A549 (cell line): ENCODE measurements around the gene CMTM4. TPM values are rescaled to one million over a fixed set of nuclear protein-coding genes. Genes with fewer than 3 reads are reported as not detected.

ENCODE experiments used
- ATAC-seq, 2 experiments: fragments of 200-7000 bp in 1 of 2; fragments of >200 bp in 1 of 2; cut with Nextera tagmentation in 1 of 2; cut with Tn5 transposase in 1 of 2; 3 replicates each; pipeline versions ENCODE4 v1.8.0 to v1.9.1; 2018 to 2020; ENCODE audit warnings: mild to moderate bottlenecking in 1 of 2, moderate library complexity in 1 of 2
- CTCF ChIA-PET: fragments of 300-600 bp; sonication (Branson Sonifier 250); formaldehyde crosslinking; extraction: SDS; loops from one replicate; lab custom pipeline; 2021; ENCODE audit warnings: antibody characterized with exemption, inconsistent platforms; lab: Yijun Ruan, JAX
- POLR2A ChIA-PET: fragments of 350-600 bp; formaldehyde crosslinking; extraction: SDS; loops from one replicate; lab custom pipeline; 2021; ENCODE audit warnings: antibody characterized with exemption, inconsistent platforms; lab: Yijun Ruan, JAX
- DNase-seq, 2 experiments: peaks; one replicate each; pipeline versions ENCODE4 v3.0.0 to v3.0.0-alpha.2; 2011 to 2016; ENCODE audit warnings: low read depth in 1 of 2, low spot score in 1 of 2
- FAIRE-seq: peaks from 2 replicates; lab custom pipeline; 2011; peaks lifted over from hg19 to GRCh38; lab: Jason Lieb, UNC
- H3K27ac ChIP-seq, 2 experiments: fragments of >200 bp; sonication (Bioruptor Twin); formaldehyde crosslinking; 3 replicates each; pipeline ENCODE4 v1.5.1; 2016 to 2017
- H3K4me1 ChIP-seq: fragments of >200 bp; sonication (Bioruptor Twin); formaldehyde crosslinking; 3 replicates; pipeline ENCODE4 v1.6.1; 2016
- H3K4me2 ChIP-seq: fragments of >200 bp; sonication (Bioruptor Twin); formaldehyde crosslinking; 3 replicates; pipeline ENCODE4 v1.6.1; 2016
- H3K4me3 ChIP-seq: fragments of >200 bp; sonication (Bioruptor Twin); formaldehyde crosslinking; 3 replicates; pipeline ENCODE4 v1.5.1; 2016
- H3K9me3 ChIP-seq: fragments of >200 bp; sonication (Bioruptor Twin); formaldehyde crosslinking; 3 replicates; pipeline ENCODE4 v1.6.1; 2016
- BCL3 ChIP-seq: fragments of >200 bp; sonication (Bioruptor Twin); formaldehyde crosslinking; IDR thresholded peaks from 3 replicates; pipeline ENCODE4 v1.6.1; 2016
- BHLHE40 ChIP-seq: IDR thresholded peaks from 2 replicates; pipeline ENCODE4 v1.6.1; 2012; ENCODE audit warnings: low read depth, low read length, inconsistent platforms
- CBX8 ChIP-seq: fragments of 200-600 bp; sonication (generic); IDR thresholded peaks from 2 replicates; pipeline ENCODE4 v1.6.1; 2016
- CHD2 ChIP-seq: fragments of 150-350 bp; IDR thresholded peaks from 2 replicates; pipeline ENCODE4 v1.6.1; 2014; ENCODE audit warnings: low read length; ENCODE audit not compliant: partially characterized antibody
- CHD4 ChIP-seq: fragments of 200-600 bp; sonication (generic); IDR thresholded peaks from 2 replicates; pipeline ENCODE4 v1.6.1; 2016; ENCODE audit warnings: antibody characterized with exemption, mild to moderate bottlenecking, borderline replicate concordance
- E2F6 ChIP-seq: IDR thresholded peaks from 2 replicates; pipeline ENCODE4 v1.6.1; 2012; ENCODE audit warnings: low read depth, borderline replicate concordance
- EHMT2 ChIP-seq: fragments of 200-600 bp; sonication (generic); IDR thresholded peaks from 2 replicates; pipeline ENCODE4 v1.6.1; 2016; ENCODE audit warnings: antibody characterized with exemption, low read depth, mild to moderate bottlenecking, moderate library complexity
- FOSB ChIP-seq: fragments of 250-450 bp; sonication (Bioruptor Pico); IDR thresholded peaks from 2 replicates; pipeline ENCODE4 v1.5.0; 2020; ENCODE audit warnings: mild to moderate bottlenecking, moderate library complexity
- FOSL2 ChIP-seq, 2 experiments: fragments of 450-650 bp in 1 of 2; fragments of >200 bp in 1 of 2; sonication (Bioruptor Twin) in 1 of 2; formaldehyde crosslinking; IDR thresholded peaks; 2 replicates each; pipeline versions ENCODE4 v1.5.0 to v1.6.1; 2016 to 2020; ENCODE audit warnings: mild to moderate bottlenecking in 1 of 2, moderate library complexity in 1 of 2
- HDAC2 ChIP-seq: fragments of 200-600 bp; sonication (generic); IDR thresholded peaks from 2 replicates; pipeline ENCODE4 v1.6.1; 2016
- HEYL ChIP-seq: fragments of 250-450 bp; sonication (Bioruptor Pico); IDR thresholded peaks from 2 replicates; pipeline ENCODE4 v1.8.0; 2021; ENCODE audit warnings: mild to moderate bottlenecking, moderate library complexity
- HOXA7 ChIP-seq: fragments of 250-450 bp; sonication (Bioruptor Pico); IDR thresholded peaks from 2 replicates; pipeline ENCODE4 v1.5.0; 2020; ENCODE audit warnings: mild to moderate bottlenecking, moderate library complexity
- HOXB5 ChIP-seq: fragments of 250-450 bp; sonication (Bioruptor Pico); IDR thresholded peaks from 2 replicates; pipeline ENCODE4 v1.5.0; 2020; ENCODE audit warnings: mild to moderate bottlenecking, moderate library complexity
- JUN ChIP-seq, 2 experiments: fragments of >200 bp; sonication (Bioruptor Twin); formaldehyde crosslinking; IDR thresholded peaks; 2 replicates in 1 of 2; 3 replicates in 1 of 2; pipeline ENCODE4 v1.6.1; 2016 to 2017
- KDM1A ChIP-seq: fragments of 200-600 bp; sonication (generic); IDR thresholded peaks from 2 replicates; pipeline ENCODE4 v1.6.1; 2016; ENCODE audit warnings: low read depth, mild to moderate bottlenecking
- MAFK ChIP-seq: fragments of 450-650 bp; IDR thresholded peaks from 2 replicates; pipeline ENCODE4 v1.6.1; 2014; ENCODE audit not compliant: partially characterized antibody
- MAZ ChIP-seq: fragments of 150-350 bp; IDR thresholded peaks from 2 replicates; pipeline ENCODE4 v1.6.1; 2014; ENCODE audit warnings: antibody characterized with exemption, low read depth, low read length, borderline replicate concordance
- NFE2L2 ChIP-seq: fragments of 150-350 bp; conservative IDR thresholded peaks from 2 replicates; pipeline ENCODE4 v1.6.1; 2014; ENCODE audit warnings: low read length
- NPAS2 ChIP-seq: fragments of 250-450 bp; sonication (Bioruptor Pico); IDR thresholded peaks from 2 replicates; pipeline ENCODE4 v1.8.0; 2022; ENCODE audit warnings: mild to moderate bottlenecking, moderate library complexity, borderline replicate concordance
- NR3C1 ChIP-seq: fragments of >200 bp; sonication (Bioruptor Twin); formaldehyde crosslinking; IDR thresholded peaks from 3 replicates; pipeline ENCODE4 v1.6.1; 2017
- PHF8 ChIP-seq: fragments of 200-600 bp; sonication (generic); IDR thresholded peaks from 2 replicates; pipeline ENCODE4 v1.6.1; 2016; ENCODE audit warnings: low read depth, mild to moderate bottlenecking, antibody characterized with exemption, moderate library complexity, borderline replicate concordance
- POLR2A ChIP-seq: IDR thresholded peaks from 2 replicates; pipeline ENCODE4 v1.6.1; 2012; ENCODE audit warnings: mild to moderate bottlenecking, low read length
- SMC3 ChIP-seq: fragments of >200 bp; sonication (Bioruptor Twin); formaldehyde crosslinking; IDR thresholded peaks from 3 replicates; pipeline ENCODE4 v1.6.1; 2018; ENCODE audit warnings: inconsistent platforms
- SREBF2 ChIP-seq: fragments of 450-650 bp; IDR thresholded peaks from 2 replicates; pipeline ENCODE4 v1.6.1; 2014; ENCODE audit warnings: mild to moderate bottlenecking, moderate library complexity
- TFCP2L1 ChIP-seq: fragments of 250-450 bp; sonication (Bioruptor Pico); IDR thresholded peaks from 2 replicates; pipeline ENCODE4 v1.5.0; 2021; ENCODE audit warnings: mild to moderate bottlenecking
- TP53 ChIP-seq: fragments of 250-450 bp; sonication (Bioruptor Pico); IDR thresholded peaks from 2 replicates; pipeline ENCODE4 v1.5.0; 2021; ENCODE audit warnings: mild to moderate bottlenecking, moderate library complexity
- ZC3H11A ChIP-seq: fragments of 450-650 bp; IDR thresholded peaks from 2 replicates; pipeline ENCODE4 v1.6.1; 2014; ENCODE audit warnings: antibody characterized with exemption, mild to moderate bottlenecking
- WGBS: methylation state at CpG from one replicate; pipeline ENCODE4 v1.1.6; 2017; ENCODE audit errors: missing lambda C conversion rate; 5-methylcytosine and 5-hydroxymethylcytosine counted together
- polyA plus RNA-seq, 4 experiments: library from polyadenylated mRNA; depleted of rRNA in 3 of 4; stranded (reverse); fragments of >200 nt; fragmentation: RNase III in 1 of 4; extraction: RNeasy Plus Mini Kit Qiagen cat#74134 plus additional on column Dnase treatment in 1 of 4; gene quantifications; 2 replicates in 3 of 4; 3 replicates in 1 of 4; pipeline ENCODE4 v1.2.3, GENCODE V29; 2011 to 2017

Gene CMTM4
- polyA plus RNA-seq, 2 of the 4 experiments (the other 2 are of a cell fraction) = 24.8 to 58.6 TPM

GRCh38 chr16:66647866-66648265 is 48.7 kb downstream of the CMTM4 start:
- ATAC-seq (no peak), DNase-seq (no peak), FAIRE-seq (no peak)
- Histone ChIP-seq H3K27ac (no peak overlapping the region), H3K9me3 (no peaks in the 10 kb centered on the region), H3K4me2 (no peak overlapping the region), H3K4me1 (peaks cover 8% of the 10 kb centered on the region; the same call in 2 of the 3 replicates), H3K4me3 (no peak overlapping the region)
- POLR2A ChIA-PET = no interaction called here
- TF ChIP-seq HOXA7 (CRISPR knock-in tag) (no peak), CBX8 (no peak), NFE2L2 (no peak), BCL3 (no peak), SMC3 (no peak), CHD4 (no peak), ZC3H11A (no peak), TP53 (CRISPR knock-in tag) (no peak), HOXB5 (CRISPR knock-in tag) (no peak), KDM1A (no peak), EHMT2 (no peak)
- CTCF ChIA-PET = interaction anchor here (0.6 to 3.3 kb wide), 4 partner anchors 14 to 220 kb away, joined by 3 to 20 read pairs (median 7); no protein-coding TSS in a partner anchor
- 86% methylated on average over 1 of the region's 1 CpG for WGBS

- 97% methylated on average over 1 of the region's 1 CpG for WGBS
- H3K4me2 ChIP-seq = no peak overlapping the region
- no peaks in the 10 kb centered on the region for H3K4me1 ChIP-seq
- H3K4me3 ChIP-seq = no peak overlapping the region
- ChIA-PET CTCF (interaction anchor here (1.9 to 5.1 kb wide), 2 partner anchors 10 to 15 kb away, joined by 7 to 56 read pairs; no protein-coding TSS in a partner anchor), POLR2A (interaction anchor here (1.9 kb wide), 1 partner anchor 9 kb away, joined by 4 read pairs; no protein-coding TSS in a partner anchor)
- FAIRE-seq (no peak), ATAC-seq (no peak), DNase-seq (no peak)
- H3K9me3 ChIP-seq = no peaks in the 10 kb centered on the region
- H3K27ac ChIP-seq = no peak overlapping the region
- no peak for TF ChIP-seq PHF8
- no peak for TF ChIP-seq EHMT2
- no peak for TF ChIP-seq NPAS2 (CRISPR knock-in tag)
- TF ChIP-seq BHLHE40 = no peak
- no peak for TF ChIP-seq POLR2A
- TF ChIP-seq NR3C1 = no peak
- no peak for TF ChIP-seq JUN (IDR thresholded peaks at IDR 0.05)
- no peak for TF ChIP-seq HEYL (CRISPR knock-in tag)
- no peak for TF ChIP-seq SREBF2
- no peak for TF ChIP-seq HOXB5 (CRISPR knock-in tag)
Observed at GRCh38 chr16:66641387-66641786, 55.2 kb downstream of the CMTM4 start.

GRCh38 chr16:66640724-66641314 is 55.7 kb downstream of the CMTM4 start:
- H3K9me3 ChIP-seq = no peaks in the 10 kb centered on the region
- no peak overlapping the region for H3K4me3 ChIP-seq
- TF ChIP-seq POLR2A (no peak), TP53 (CRISPR knock-in tag) (no peak), JUN (IDR thresholded peaks at IDR 0.05) (no peak), CHD2 (no peak), NPAS2 (CRISPR knock-in tag) (no peak), TFCP2L1 (no peak), EHMT2 (no peak), MAZ (no peak), FOSL2 (IDR thresholded peaks at IDR 0.05) (no peak), FOSL2 (CRISPR knock-in tag; IDR thresholded peaks at IDR 0.05) (no peak), HDAC2 (no peak), E2F6 (no peak), FOSB (CRISPR knock-in tag) (no peak), MAFK (no peak)
- TF ChIP-seq, all 56 proteins: peak for 0
- ChIA-PET POLR2A (interaction anchor here (1.9 kb wide), 1 partner anchor 10 kb away, joined by 4 read pairs; no protein-coding TSS in a partner anchor), CTCF (interaction anchor here (1.9 to 5.1 kb wide), 2 partner anchors 10 to 15 kb away, joined by 7 to 56 read pairs; no protein-coding TSS in a partner anchor)
- no peak for ATAC-seq
- no peak overlapping the region for H3K27ac ChIP-seq
- 68% methylated on average over 3 of the region's 3 CpGs for WGBS
- FAIRE-seq = no peak
- no peak for DNase-seq
- no peaks in the 10 kb centered on the region for H3K4me1 ChIP-seq
- no peak overlapping the region for H3K4me2 ChIP-seq
